ENCODE measurements around the gene PAX4.

Gene PAX4

GRCh38 chr7:127578036-127578684 lies 39.8 kb downstream of the PAX4 start:
- TF ChIP-seq NFIC (IDR thresholded peaks at IDR 0.05), result no peak
- no peak for TF ChIP-seq TCF12 (IDR thresholded peaks at IDR 0.05; ENCODE audit: low read depth)
- no peak for TF ChIP-seq USF1 (IDR thresholded peaks at IDR 0.05)
- TF ChIP-seq EP300 (IDR thresholded peaks at IDR 0.05; ENCODE audit: borderline replicate concordance), result no peak
- no peak for TF ChIP-seq TEAD4 (IDR thresholded peaks at IDR 0.05)
- TF ChIP-seq RAD21 (IDR thresholded peaks at IDR 0.05; ENCODE audit: low read depth), result no peak
- TF ChIP-seq REST (IDR thresholded peaks at IDR 0.05; ENCODE audit: low read depth), result no peak
- no peak for TF ChIP-seq MAX (IDR thresholded peaks at IDR 0.05)
- no peak for TF ChIP-seq EGR1 (IDR thresholded peaks at IDR 0.05)
- TF ChIP-seq ZBTB7A (IDR thresholded peaks at IDR 0.05; ENCODE audit: low read depth), result no peak
- no peak for TF ChIP-seq CEBPB (IDR thresholded peaks at IDR 0.05)
- no peak for TF ChIP-seq CREB1 (IDR thresholded peaks at IDR 0.05; ENCODE audit: low read depth)
- TF ChIP-seq FOXM1 (IDR thresholded peaks at IDR 0.05; ENCODE audit: borderline replicate concordance, low read depth), result no peak
- no peak for TF ChIP-seq TAF1 (IDR thresholded peaks at IDR 0.05; ENCODE audit: low read depth)
- TF ChIP-seq YY1 (IDR thresholded peaks at IDR 0.05; ENCODE audit: low read depth), result no peak

GRCh38 chr7:127571741-127572505 lies 46.0 kb downstream of the PAX4 start:
- TF ChIP-seq NFIC (IDR thresholded peaks at IDR 0.05) (no peak), TEAD4 (IDR thresholded peaks at IDR 0.05) (no peak), MAX (IDR thresholded peaks at IDR 0.05) (no peak), EGR1 (IDR thresholded peaks at IDR 0.05) (no peak), FOXM1 (IDR thresholded peaks at IDR 0.05; ENCODE audit: borderline replicate concordance, low read depth) (no peak), USF1 (IDR thresholded peaks at IDR 0.05) (no peak), RAD21 (IDR thresholded peaks at IDR 0.05; ENCODE audit: low read depth) (no peak), REST (IDR thresholded peaks at IDR 0.05; ENCODE audit: low read depth) (no peak), TCF12 (IDR thresholded peaks at IDR 0.05; ENCODE audit: low read depth) (no peak), CEBPB (IDR thresholded peaks at IDR 0.05) (no peak), ZBTB7A (IDR thresholded peaks at IDR 0.05; ENCODE audit: low read depth) (no peak), CREB1 (IDR thresholded peaks at IDR 0.05; ENCODE audit: low read depth) (no peak), TAF1 (IDR thresholded peaks at IDR 0.05; ENCODE audit: low read depth) (no peak), YY1 (IDR thresholded peaks at IDR 0.05; ENCODE audit: low read depth) (no peak), EP300 (IDR thresholded peaks at IDR 0.05; ENCODE audit: borderline replicate concordance) (no peak)

GRCh38 chr7:127566242-127566641 lies 51.7 kb downstream of the PAX4 start:
- TF ChIP-seq FOXM1 (IDR thresholded peaks at IDR 0.05; ENCODE audit: borderline replicate concordance, low read depth) (no peak), EP300 (IDR thresholded peaks at IDR 0.05; ENCODE audit: borderline replicate concordance) (no peak), TEAD4 (IDR thresholded peaks at IDR 0.05) (no peak), RAD21 (IDR thresholded peaks at IDR 0.05; ENCODE audit: low read depth) (no peak), TCF12 (IDR thresholded peaks at IDR 0.05; ENCODE audit: low read depth) (no peak), MAX (IDR thresholded peaks at IDR 0.05) (no peak), REST (IDR thresholded peaks at IDR 0.05; ENCODE audit: low read depth) (no peak), CREB1 (IDR thresholded peaks at IDR 0.05; ENCODE audit: low read depth) (no peak), USF1 (IDR thresholded peaks at IDR 0.05) (no peak), YY1 (IDR thresholded peaks at IDR 0.05; ENCODE audit: low read depth) (no peak), EGR1 (IDR thresholded peaks at IDR 0.05) (no peak), CEBPB (IDR thresholded peaks at IDR 0.05) (no peak), NFIC (IDR thresholded peaks at IDR 0.05) (no peak), TAF1 (IDR thresholded peaks at IDR 0.05; ENCODE audit: low read depth) (no peak), ZBTB7A (IDR thresholded peaks at IDR 0.05; ENCODE audit: low read depth) (no peak)
